ENCODE measurements around the gene VDAC1. TPM values are rescaled to one million over a fixed set of nuclear protein-coding genes. Genes with fewer than 3 reads are reported as not detected.
A peak's percentile ranks its signal among the peaks of the same experiment; 100 is the strongest.

Gene VDAC1
- total and polyA plus RNA-seq, 10 of the 15 experiments (the other 5 are each of a cell fraction or from before 2014, with no cell fraction given) = 245 to 488 (median 349) TPM

GRCh38 chr5:133930061-133930812 is 74.5 kb downstream of the VDAC1 start (continued):
- TF ChIP-seq POU2F2 (IDR thresholded peaks at IDR 0.05; ENCODE audit: borderline replicate concordance, low read depth, low read length) (no peak), REST (IDR thresholded peaks at IDR 0.05; ENCODE audit: low read depth, low read length) (no peak), SPI1 (IDR thresholded peaks at IDR 0.05; ENCODE audit: borderline replicate concordance, insufficient read depth, low read depth, low read length) (no peak), CBX3 (IDR thresholded peaks at IDR 0.05; ENCODE audit: borderline replicate concordance, low read depth) (no peak), ESRRA (IDR thresholded peaks at IDR 0.05; ENCODE audit: low read length) (no peak), CHD4 (IDR thresholded peaks at IDR 0.05) (no peak), USF1 (IDR thresholded peaks at IDR 0.05; ENCODE audit: borderline replicate concordance, extremely low read length, insufficient read depth, low read depth, low read length) (no peak), FOXM1 (IDR thresholded peaks at IDR 0.05; ENCODE audit: low read depth, low read length) (no peak), CEBPB (IDR thresholded peaks at IDR 0.05; ENCODE audit: borderline replicate concordance in 1 of 2, low read depth in 2 of 2, low read length in 2 of 2) (no peak), ZZZ3 (IDR thresholded peaks at IDR 0.05; ENCODE audit: control insufficient read depth, insufficient read length, low read depth) (no peak), RFX5 (IDR thresholded peaks at IDR 0.05; ENCODE audit: low read depth, low read length) (no peak), MEF2B (IDR thresholded peaks at IDR 0.05; ENCODE audit: partially characterized antibody, poor library complexity, severe bottlenecking) (peak; percentile 15), SKIL (IDR thresholded peaks at IDR 0.05; ENCODE audit: low read depth, poor library complexity, severe bottlenecking) (no peak), CBX5 (IDR thresholded peaks at IDR 0.05; ENCODE audit: low read depth) (no peak), PKNOX1 (IDR thresholded peaks at IDR 0.05) (0 out of 2 replicates have a peak, but pooled peaks have one; percentile 22), YBX1 (IDR thresholded peaks at IDR 0.05) (no peak), ZBED1 (IDR thresholded peaks at IDR 0.05; ENCODE audit: borderline replicate concordance) (no peak), E4F1 (IDR thresholded peaks at IDR 0.05; ENCODE audit: borderline replicate concordance, partially characterized antibody) (no peak), CHD1 (IDR thresholded peaks at IDR 0.05; ENCODE audit: low read depth, low read length) (no peak)
